Retinal pigment epithelial cell (primary cell): ENCODE measurements around the gene SLFNL1.
A peak's percentile ranks its signal among the peaks of the same experiment; 100 is the strongest.

Source experiments
- DNase-seq: peaks from one replicate; pipeline ENCODE4 v3.0.0-alpha.2; 2010; ENCODE audit warnings: low read depth
- H3K4me3 ChIP-seq: 2 replicates; pipeline ENCODE4 v1.5.1; 2011; ENCODE audit warnings: mild to moderate bottlenecking, low read length, control low read depth, moderate library complexity
- TF ChIP-seq, protein P1 (sequence below): conservative IDR thresholded peaks from 2 replicates; pipeline ENCODE4 v1.5.1; 2011; ENCODE audit warnings: low read depth, low read length, control low read depth, inconsistent platforms

Gene SLFNL1

DNA sequence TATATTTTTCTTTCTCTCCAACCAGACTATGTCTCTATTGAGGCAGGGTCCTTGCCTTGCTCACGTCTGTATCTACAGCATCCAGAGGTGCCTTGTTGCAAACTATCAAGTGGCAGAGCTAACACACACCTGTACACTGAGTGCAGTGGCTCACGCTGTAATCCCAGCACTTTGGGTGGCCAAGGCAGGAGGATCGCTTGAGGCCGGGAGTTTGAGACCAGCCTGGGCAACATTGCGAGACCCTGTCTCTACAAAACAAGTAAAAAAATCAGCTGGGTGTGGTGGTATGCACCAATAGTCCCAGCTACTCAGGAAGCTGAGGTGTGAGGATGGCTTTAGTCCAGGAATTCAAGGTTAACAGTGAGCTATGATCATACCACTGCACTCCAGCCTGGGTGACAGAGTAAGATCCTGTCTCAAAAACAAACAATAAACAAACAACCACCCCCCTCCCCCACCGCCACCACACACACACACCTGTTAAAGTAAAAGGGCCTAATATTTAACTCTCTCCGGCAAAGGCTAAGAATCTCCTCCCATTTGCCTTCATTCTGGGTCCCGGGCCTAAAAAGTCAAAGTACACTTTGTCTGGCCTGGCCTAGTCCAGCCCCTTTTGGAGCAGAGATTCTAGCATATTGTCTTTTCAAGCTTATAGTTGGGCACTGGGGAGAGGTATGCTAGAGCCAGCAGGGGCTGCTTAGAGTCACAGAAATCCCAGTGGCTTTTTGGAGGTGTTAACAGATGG lies 9.5 kb upstream of the SLFNL1 start:
- DNase-seq: no peak
- no peak overlapping the region for H3K4me3 ChIP-seq

DNA sequence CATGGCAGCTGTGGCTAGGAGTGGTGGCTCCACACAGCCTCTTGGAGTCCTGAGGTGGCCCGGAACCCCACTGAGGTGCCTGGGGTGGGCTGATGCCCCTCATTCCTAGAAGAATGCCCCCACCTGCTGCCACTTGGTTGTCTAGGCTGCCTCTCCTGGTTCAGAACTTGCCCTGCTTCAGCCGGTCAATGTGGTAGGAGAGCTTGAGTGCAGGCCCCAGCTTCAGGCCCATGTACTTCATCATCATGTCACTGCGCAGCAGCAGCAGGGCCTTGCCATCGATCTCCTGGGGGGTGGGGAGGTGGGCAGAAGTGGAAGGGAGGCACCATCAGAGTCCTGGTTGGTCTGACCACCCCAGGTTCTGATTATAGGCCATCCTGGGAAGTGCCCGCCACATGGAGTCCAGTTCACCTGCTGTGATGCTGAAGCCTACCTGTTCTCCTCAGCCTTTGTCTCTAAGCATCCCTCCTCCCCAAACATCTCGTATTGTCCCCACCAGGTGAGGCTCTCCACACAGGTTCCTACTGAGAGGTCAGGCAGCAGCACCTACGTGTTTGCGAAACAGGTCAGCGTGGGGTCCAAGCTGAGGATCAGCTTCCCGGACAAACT lies 6.6 kb upstream of the SLFNL1 start:
- TF ChIP-seq, protein P1, sequence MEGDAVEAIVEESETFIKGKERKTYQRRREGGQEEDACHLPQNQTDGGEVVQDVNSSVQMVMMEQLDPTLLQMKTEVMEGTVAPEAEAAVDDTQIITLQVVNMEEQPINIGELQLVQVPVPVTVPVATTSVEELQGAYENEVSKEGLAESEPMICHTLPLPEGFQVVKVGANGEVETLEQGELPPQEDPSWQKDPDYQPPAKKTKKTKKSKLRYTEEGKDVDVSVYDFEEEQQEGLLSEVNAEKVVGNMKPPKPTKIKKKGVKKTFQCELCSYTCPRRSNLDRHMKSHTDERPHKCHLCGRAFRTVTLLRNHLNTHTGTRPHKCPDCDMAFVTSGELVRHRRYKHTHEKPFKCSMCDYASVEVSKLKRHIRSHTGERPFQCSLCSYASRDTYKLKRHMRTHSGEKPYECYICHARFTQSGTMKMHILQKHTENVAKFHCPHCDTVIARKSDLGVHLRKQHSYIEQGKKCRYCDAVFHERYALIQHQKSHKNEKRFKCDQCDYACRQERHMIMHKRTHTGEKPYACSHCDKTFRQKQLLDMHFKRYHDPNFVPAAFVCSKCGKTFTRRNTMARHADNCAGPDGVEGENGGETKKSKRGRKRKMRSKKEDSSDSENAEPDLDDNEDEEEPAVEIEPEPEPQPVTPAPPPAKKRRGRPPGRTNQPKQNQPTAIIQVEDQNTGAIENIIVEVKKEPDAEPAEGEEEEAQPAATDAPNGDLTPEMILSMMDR: no peak
- no peak for DNase-seq
- no peak overlapping the region for H3K4me3 ChIP-seq

More for the DNA sequence above, 9.5 kb upstream of the SLFNL1 start:
- TF ChIP-seq, protein P1: no peak

DNA sequence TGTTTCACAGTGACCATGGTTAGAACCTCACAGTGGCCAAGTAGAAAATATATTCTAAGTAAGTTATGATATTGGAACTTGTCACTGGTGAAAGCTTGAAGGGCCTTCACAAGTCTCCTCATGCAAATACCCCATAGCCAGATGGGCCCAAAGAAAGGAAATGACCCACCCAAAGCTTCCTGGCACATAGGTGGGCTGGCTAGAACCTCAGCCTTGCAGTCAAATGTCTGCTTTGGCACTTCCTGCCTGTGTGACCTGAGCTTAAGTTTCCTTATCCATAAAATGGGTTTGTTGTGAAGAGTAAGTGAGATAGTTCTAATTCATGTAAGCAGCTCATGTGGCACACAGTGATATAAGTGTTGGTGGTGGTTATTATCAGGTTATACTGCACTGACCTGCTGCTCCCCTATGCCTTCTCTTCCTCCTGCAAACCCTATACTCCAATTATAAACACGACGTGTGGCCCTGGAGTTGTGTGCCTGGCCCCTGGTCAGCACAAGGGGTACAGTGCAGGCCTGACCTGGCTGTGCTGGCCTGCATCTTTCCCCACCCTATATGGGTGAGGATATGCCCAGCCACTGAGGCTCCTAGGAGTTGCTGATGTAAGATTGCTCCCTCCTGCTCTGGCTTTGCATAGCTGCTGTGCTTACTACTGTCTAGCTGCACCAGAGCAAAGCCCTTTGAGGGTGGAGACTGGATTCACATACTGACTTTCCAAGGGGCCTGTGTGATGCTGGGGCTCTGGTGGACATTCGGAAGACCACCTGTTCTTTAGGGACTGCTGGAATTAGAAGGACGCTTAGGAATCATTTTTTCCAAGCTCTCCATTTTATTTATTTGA lies 4.7 kb upstream of the SLFNL1 start:
- TF ChIP-seq, protein P1: no peak

GRCh38 chr1:41024953-41025352 lies 3.4 kb upstream of the SLFNL1 start:
- no peak overlapping the region for H3K4me3 ChIP-seq
- DNase-seq: no peak
- TF ChIP-seq, protein P1: no peak

More for the DNA sequence above, 4.7 kb upstream of the SLFNL1 start:
- DNase-seq: no peak
- H3K4me3 ChIP-seq: no peak overlapping the region

GRCh38 chr1:41023279-41023990 lies 1.9 kb upstream of the SLFNL1 start:
- no peak for DNase-seq
- TF ChIP-seq, protein P1: peak; percentile 54
- no peak overlapping the region for H3K4me3 ChIP-seq

GRCh38 chr1:41022424-41022823 lies 899 bp upstream of the SLFNL1 start:
- no peak for DNase-seq
- TF ChIP-seq, protein P1: no peak
- H3K4me3 ChIP-seq: no peak overlapping the region
